K562 (cell line): ENCODE results near the gene PMPCA. TPM values are rescaled to one million over a fixed set of nuclear protein-coding genes. Genes with fewer than 3 reads are reported as not detected.

Experiments
- CAMTA2 ChIP-seq: fragments of 250-450 bp; sonication (Bioruptor Pico); conservative IDR thresholded peaks from 2 replicates; pipeline ENCODE4 v1.5.1; 2022
- CREB3L1 ChIP-seq: fragments of 450-650 bp; IDR thresholded peaks from 2 replicates; pipeline ENCODE4 v1.6.1; 2014; ENCODE audit warnings: low read depth, mild to moderate bottlenecking, moderate library complexity, borderline replicate concordance
- HMGN3 ChIP-seq: IDR thresholded peaks from 2 replicates; pipeline ENCODE4 v1.6.1; 2011; ENCODE audit warnings: borderline replicate concordance, low read depth, mild to moderate bottlenecking, mixed read lengths, low read length; ENCODE audit not compliant: insufficient read length; ENCODE audit errors: extremely low read depth
- MNT ChIP-seq, 2 experiments: fragments of 450-650 bp; conservative IDR thresholded peaks; 2 replicates each; pipeline ENCODE4 v1.6.1; 2017; ENCODE audit warnings: mild to moderate bottlenecking in 2 of 2, moderate library complexity in 2 of 2
- NBN ChIP-seq: fragments of 450-650 bp; IDR thresholded peaks from 2 replicates; pipeline ENCODE4 v1.6.1; 2016; ENCODE audit warnings: low read depth, mild to moderate bottlenecking
- NEUROD1 ChIP-seq: fragments of 150-350 bp; IDR thresholded peaks from 2 replicates; pipeline ENCODE4 v1.6.1; 2014; ENCODE audit warnings: borderline replicate concordance, low read length, low read depth; ENCODE audit not compliant: partially characterized antibody
- NRF1 ChIP-seq, 2 experiments: fragments of 450-650 bp; IDR thresholded peaks in 1 of 2; conservative IDR thresholded peaks in 1 of 2; 2 replicates each; pipeline ENCODE4 v1.6.1; 2014; ENCODE audit warnings: mild to moderate bottlenecking in 2 of 2
- SAP30 ChIP-seq: fragments of 200-600 bp; sonication (generic); IDR thresholded peaks from 2 replicates; pipeline ENCODE4 v1.6.1; 2012; ENCODE audit warnings: borderline replicate concordance, low read depth, mild to moderate bottlenecking, moderate library complexity, low read length, control low read depth, inconsistent platforms; ENCODE audit not compliant: insufficient read depth, poor library complexity, severe bottlenecking
- SMARCE1 ChIP-seq: fragments of 450-650 bp; IDR thresholded peaks from 2 replicates; pipeline ENCODE4 v1.7.1; 2016; ENCODE audit warnings: mild to moderate bottlenecking
- ZNF146 ChIP-seq: IDR thresholded peaks from one replicate; pipeline ENCODE4 v1.6.1; 2018; ENCODE audit warnings: missing compliant biosample characterization; ENCODE audit not compliant: unreplicated experiment
- ZNF184 ChIP-seq: sonication (generic); formaldehyde crosslinking; IDR thresholded peaks from 2 replicates; pipeline ENCODE4 v1.5.0; 2020; ENCODE audit warnings: missing genetic modification reagents
- polyA plus RNA-seq, 8 experiments: library from polyadenylated mRNA; depleted of rRNA in 4 of 8; stranded (reverse) in 5 of 8; unstranded in 3 of 8; fragments of >200 nt; fragmentation: Nextera tagmentation in 2 of 8; fragmentation: Illumina TruSeq in 1 of 8; extraction: Ambion mirVana in 2 of 8; extraction: Trizol in 1 of 8; gene quantifications; 2 replicates each; pipeline versions ENCODE4 v1.2.1 to v1.2.3, GENCODE V29; 2011 to 2014; ENCODE audit warnings: inconsistent platforms in 1 of 8, missing spikeins in 1 of 8
- total RNA-seq, 7 experiments: library from RNA; depleted of rRNA in 6 of 7; stranded (reverse); fragments of >200 nt in 6 of 7; fragmentation: Illumina TruSeq in 2 of 7; extraction: Trizol in 2 of 7; gene quantifications; 2 replicates each; pipeline versions ENCODE4 v1.2.1 to v1.2.3, GENCODE V29; 2011 to 2021; ENCODE audit warnings: low replicate concordance in 1 of 7
- TF ChIP-seq, protein P1 (sequence below): sonication (generic); formaldehyde crosslinking; IDR thresholded peaks from 2 replicates; pipeline ENCODE4 v1.9.0; 2022; ENCODE audit warnings: mild to moderate bottlenecking, missing genetic modification reagents
- TF ChIP-seq, protein P2 (sequence below), 2 experiments: fragments of 450-650 bp; formaldehyde crosslinking in 1 of 2; IDR thresholded peaks; 2 replicates each; pipeline versions ENCODE4 v1.4.0 to v1.6.1; 2014 to 2020; ENCODE audit warnings: mild to moderate bottlenecking in 2 of 2, borderline replicate concordance in 1 of 2, low read depth in 1 of 2

The PMPCA gene
- total and polyA plus RNA-seq, 9 of the 15 experiments (the other 6 are each of a cell fraction or from before 2014, with no cell fraction given), result 23.9 to 143 (median 86.6) TPM

DNA sequence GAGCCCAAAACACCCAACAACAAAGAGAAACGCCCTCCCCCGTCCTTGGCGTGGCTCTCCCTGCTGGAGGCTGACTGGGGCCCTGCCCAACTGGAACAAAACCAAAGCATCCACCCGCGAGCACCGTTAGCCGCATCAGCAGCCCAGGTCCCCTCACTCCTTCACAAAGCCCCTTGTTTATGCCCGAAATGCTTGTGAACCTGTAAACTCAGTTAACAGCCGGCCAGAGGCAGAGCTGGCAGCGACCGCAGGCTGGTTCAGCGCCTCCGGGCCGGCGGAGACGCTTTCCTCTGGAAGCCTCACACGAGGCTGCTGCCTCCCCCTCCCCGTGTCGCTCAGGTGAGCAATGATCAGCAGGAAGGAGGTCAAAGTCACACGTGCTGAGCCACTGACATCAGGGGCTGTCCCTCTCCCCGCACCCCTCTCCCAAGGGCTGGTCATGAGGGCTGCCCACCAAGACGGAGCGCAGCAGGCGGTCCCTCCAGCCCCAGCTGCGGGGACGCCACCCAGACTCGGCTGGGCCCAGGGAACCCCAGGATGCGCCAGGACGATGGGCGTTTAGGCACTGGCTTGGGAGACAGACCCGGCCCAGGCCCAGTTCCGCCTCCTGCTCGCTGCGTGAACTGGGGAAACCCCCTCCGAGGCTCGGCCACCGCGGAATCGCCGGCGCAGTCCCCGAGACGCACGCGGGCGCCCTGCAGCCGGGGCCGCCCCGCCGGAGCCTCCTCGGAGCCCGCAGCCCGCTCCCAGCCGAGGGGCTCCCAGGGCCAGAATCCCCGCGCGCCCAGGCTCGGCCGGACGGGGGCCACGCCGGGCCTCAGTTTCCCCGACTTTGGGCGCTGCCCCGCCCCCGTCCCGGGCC is 11.1 kb upstream of the PMPCA start (continued):
- TF ChIP-seq NBN, result no peak
- TF ChIP-seq NEUROD1, result peak; percentile 52
- TF ChIP-seq HMGN3, result peak; percentile 4
- TF ChIP-seq MNT (conservative IDR thresholded peaks at IDR 0.05), result 0 out of 4 replicates have a peak, but pooled peaks have one; percentile 5 to 33
- no peak for TF ChIP-seq ZNF184 (CRISPR knock-in tag)
- TF ChIP-seq, protein P1, sequence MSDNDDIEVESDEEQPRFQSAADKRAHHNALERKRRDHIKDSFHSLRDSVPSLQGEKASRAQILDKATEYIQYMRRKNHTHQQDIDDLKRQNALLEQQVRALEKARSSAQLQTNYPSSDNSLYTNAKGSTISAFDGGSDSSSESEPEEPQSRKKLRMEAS, result peak; percentile 59
- TF ChIP-seq, protein P2, sequence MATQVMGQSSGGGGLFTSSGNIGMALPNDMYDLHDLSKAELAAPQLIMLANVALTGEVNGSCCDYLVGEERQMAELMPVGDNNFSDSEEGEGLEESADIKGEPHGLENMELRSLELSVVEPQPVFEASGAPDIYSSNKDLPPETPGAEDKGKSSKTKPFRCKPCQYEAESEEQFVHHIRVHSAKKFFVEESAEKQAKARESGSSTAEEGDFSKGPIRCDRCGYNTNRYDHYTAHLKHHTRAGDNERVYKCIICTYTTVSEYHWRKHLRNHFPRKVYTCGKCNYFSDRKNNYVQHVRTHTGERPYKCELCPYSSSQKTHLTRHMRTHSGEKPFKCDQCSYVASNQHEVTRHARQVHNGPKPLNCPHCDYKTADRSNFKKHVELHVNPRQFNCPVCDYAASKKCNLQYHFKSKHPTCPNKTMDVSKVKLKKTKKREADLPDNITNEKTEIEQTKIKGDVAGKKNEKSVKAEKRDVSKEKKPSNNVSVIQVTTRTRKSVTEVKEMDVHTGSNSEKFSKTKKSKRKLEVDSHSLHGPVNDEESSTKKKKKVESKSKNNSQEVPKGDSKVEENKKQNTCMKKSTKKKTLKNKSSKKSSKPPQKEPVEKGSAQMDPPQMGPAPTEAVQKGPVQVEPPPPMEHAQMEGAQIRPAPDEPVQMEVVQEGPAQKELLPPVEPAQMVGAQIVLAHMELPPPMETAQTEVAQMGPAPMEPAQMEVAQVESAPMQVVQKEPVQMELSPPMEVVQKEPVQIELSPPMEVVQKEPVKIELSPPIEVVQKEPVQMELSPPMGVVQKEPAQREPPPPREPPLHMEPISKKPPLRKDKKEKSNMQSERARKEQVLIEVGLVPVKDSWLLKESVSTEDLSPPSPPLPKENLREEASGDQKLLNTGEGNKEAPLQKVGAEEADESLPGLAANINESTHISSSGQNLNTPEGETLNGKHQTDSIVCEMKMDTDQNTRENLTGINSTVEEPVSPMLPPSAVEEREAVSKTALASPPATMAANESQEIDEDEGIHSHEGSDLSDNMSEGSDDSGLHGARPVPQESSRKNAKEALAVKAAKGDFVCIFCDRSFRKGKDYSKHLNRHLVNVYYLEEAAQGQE (IDR thresholded peaks at IDR 0.05; ENCODE audit: borderline replicate concordance), result no peak
- TF ChIP-seq, protein P2 (CRISPR knock-in tag; IDR thresholded peaks at IDR 0.05; ENCODE audit: low read depth), result 0 out of 2 replicates have a peak, but pooled peaks have one; percentile 10
- 0 out of 2 replicates have a peak, but pooled peaks have one; percentile 11 for TF ChIP-seq CREB3L1
- peak in 1 of 2 experiments; percentile 5; a peak in 1 of 4 replicates for TF ChIP-seq NRF1 (conservative IDR thresholded peaks at IDR 0.05 in 1 of 2, IDR thresholded peaks at IDR 0.05 in 1 of 2)
- TF ChIP-seq CAMTA2 (CRISPR knock-in tag), result no peak
- peak; percentile 86 for TF ChIP-seq SAP30
- no peak for TF ChIP-seq ZNF146 (CRISPR knock-in tag)
- TF ChIP-seq SMARCE1, result no peak
